ENCODE data around the gene C3AR1.
"Not testable (repeated sequence)": the region's sequence is repeated elsewhere in the genome, so short reads cannot be mapped to it uniquely, and the experiment has no call there.

Gene C3AR1

GRCh38 chr12:8084351-8084750 lies 18.2 kb upstream of the C3AR1 start:
- Histone ChIP-seq H3K4me1 (ENCODE audit: control insufficient read depth, insufficient read depth, low read length, poor library complexity, severe bottlenecking) (peaks cover 43% of the 10 kb centered on the region), H3K27ac (ENCODE audit: insufficient read depth, low read length, poor library complexity, severe bottlenecking) (peak overlapping the region; percentile 30), H3K4me3 (ENCODE audit: insufficient read depth, low read depth, low read length, poor library complexity, severe bottlenecking) (peak overlapping the region; percentile 6)
- H3K36me3 ChIP-seq (ENCODE audit: control insufficient read depth, insufficient read depth, low read length); H3K9me3 ChIP-seq (ENCODE audit: control insufficient read depth, low read length); DNase-seq; H3K27me3 ChIP-seq (replicated peaks; ENCODE audit: control insufficient read depth, insufficient read depth, low read length, poor library complexity, severe bottlenecking): not testable (repeated sequence)

GRCh38 chr12:8082808-8083100 lies 16.6 kb upstream of the C3AR1 start:
- Histone ChIP-seq H3K36me3 (ENCODE audit: control insufficient read depth, insufficient read depth, low read length) (no peaks in the 10 kb centered on the region), H3K9me3 (ENCODE audit: control insufficient read depth, low read length) (no peaks in the 10 kb centered on the region), H3K27ac (ENCODE audit: insufficient read depth, low read length, poor library complexity, severe bottlenecking) (peak overlapping the region; percentile 88), H3K4me3 (ENCODE audit: insufficient read depth, low read depth, low read length, poor library complexity, severe bottlenecking) (peak overlapping the region; percentile 66), H3K4me1 (ENCODE audit: control insufficient read depth, insufficient read depth, low read length, poor library complexity, severe bottlenecking) (peaks cover 35% of the 10 kb centered on the region), H3K27me3 (replicated peaks; ENCODE audit: control insufficient read depth, insufficient read depth, low read length, poor library complexity, severe bottlenecking) (no peaks in the 10 kb centered on the region)
- DNase-seq, result no peak

GRCh38 chr12:8081251-8081920 lies 15.2 kb upstream of the C3AR1 start:
- Histone ChIP-seq H3K4me3 (ENCODE audit: insufficient read depth, low read depth, low read length, poor library complexity, severe bottlenecking) (peak overlapping the region; percentile 66), H3K9me3 (ENCODE audit: control insufficient read depth, low read length) (no peaks in the 10 kb centered on the region), H3K27me3 (replicated peaks; ENCODE audit: control insufficient read depth, insufficient read depth, low read length, poor library complexity, severe bottlenecking) (no peaks in the 10 kb centered on the region), H3K4me1 (ENCODE audit: control insufficient read depth, insufficient read depth, low read length, poor library complexity, severe bottlenecking) (peaks cover 35% of the 10 kb centered on the region), H3K27ac (ENCODE audit: insufficient read depth, low read length, poor library complexity, severe bottlenecking) (peak overlapping the region; percentile 88), H3K36me3 (ENCODE audit: control insufficient read depth, insufficient read depth, low read length) (no peaks in the 10 kb centered on the region)
- DNase-seq, result peak in 1 of 3 donors; percentile 7

- no peaks in the 10 kb centered on the region for H3K36me3 ChIP-seq (ENCODE audit: control insufficient read depth, insufficient read depth, low read length)
- DNase-seq, result no peak
- peak overlapping the region; percentile 88 for H3K27ac ChIP-seq (ENCODE audit: insufficient read depth, low read length, poor library complexity, severe bottlenecking)
- peaks cover 35% of the 10 kb centered on the region for H3K4me1 ChIP-seq (ENCODE audit: control insufficient read depth, insufficient read depth, low read length, poor library complexity, severe bottlenecking)
- H3K9me3 ChIP-seq (ENCODE audit: control insufficient read depth, low read length), result no peaks in the 10 kb centered on the region
- no peak overlapping the region for H3K4me3 ChIP-seq (ENCODE audit: insufficient read depth, low read depth, low read length, poor library complexity, severe bottlenecking)
- H3K27me3 ChIP-seq (replicated peaks; ENCODE audit: control insufficient read depth, insufficient read depth, low read length, poor library complexity, severe bottlenecking), result no peaks in the 10 kb centered on the region
These were observed 14.0 kb upstream of the C3AR1 start for GRCh38 chr12:8080120-8080519.

- DNase-seq, result no peak
- no peaks in the 10 kb centered on the region for H3K27me3 ChIP-seq (replicated peaks; ENCODE audit: control insufficient read depth, insufficient read depth, low read length, poor library complexity, severe bottlenecking)
- H3K27ac ChIP-seq (ENCODE audit: insufficient read depth, low read length, poor library complexity, severe bottlenecking), result peak overlapping the region; percentile 28
- H3K4me1 ChIP-seq (ENCODE audit: control insufficient read depth, insufficient read depth, low read length, poor library complexity, severe bottlenecking), result peaks cover 29% of the 10 kb centered on the region
- H3K4me3 ChIP-seq (ENCODE audit: insufficient read depth, low read depth, low read length, poor library complexity, severe bottlenecking), result no peak overlapping the region
- H3K36me3 ChIP-seq (ENCODE audit: control insufficient read depth, insufficient read depth, low read length), result no peaks in the 10 kb centered on the region
- no peaks in the 10 kb centered on the region for H3K9me3 ChIP-seq (ENCODE audit: control insufficient read depth, low read length)
These were observed 12.8 kb upstream of the C3AR1 start for GRCh38 chr12:8078916-8079315.

- peak; percentile 29 to 48 (median 45) for DNase-seq
- no peak overlapping the region for H3K4me3 ChIP-seq (ENCODE audit: insufficient read depth, low read depth, low read length, poor library complexity, severe bottlenecking)
- no peak overlapping the region for H3K27ac ChIP-seq (ENCODE audit: insufficient read depth, low read length, poor library complexity, severe bottlenecking)
- no peaks in the 10 kb centered on the region for H3K9me3 ChIP-seq (ENCODE audit: control insufficient read depth, low read length)
- H3K4me1 ChIP-seq (ENCODE audit: control insufficient read depth, insufficient read depth, low read length, poor library complexity, severe bottlenecking), result peaks cover 24% of the 10 kb centered on the region
- no peaks in the 10 kb centered on the region for H3K36me3 ChIP-seq (ENCODE audit: control insufficient read depth, insufficient read depth, low read length)
- no peaks in the 10 kb centered on the region for H3K27me3 ChIP-seq (replicated peaks; ENCODE audit: control insufficient read depth, insufficient read depth, low read length, poor library complexity, severe bottlenecking)
These were observed 12.2 kb upstream of the C3AR1 start for GRCh38 chr12:8078398-8078797.

GRCh38 chr12:8077207-8077606 lies 11.0 kb upstream of the C3AR1 start:
- no peak overlapping the region for H3K27ac ChIP-seq (ENCODE audit: insufficient read depth, low read length, poor library complexity, severe bottlenecking)
- no peaks in the 10 kb centered on the region for H3K9me3 ChIP-seq (ENCODE audit: control insufficient read depth, low read length)
- H3K27me3 ChIP-seq (replicated peaks; ENCODE audit: control insufficient read depth, insufficient read depth, low read length, poor library complexity, severe bottlenecking), result no peaks in the 10 kb centered on the region
- H3K36me3 ChIP-seq (ENCODE audit: control insufficient read depth, insufficient read depth, low read length), result no peaks in the 10 kb centered on the region
- H3K4me1 ChIP-seq (ENCODE audit: control insufficient read depth, insufficient read depth, low read length, poor library complexity, severe bottlenecking), result peaks cover 16% of the 10 kb centered on the region
- DNase-seq, result no peak
- H3K4me3 ChIP-seq (ENCODE audit: insufficient read depth, low read depth, low read length, poor library complexity, severe bottlenecking), result no peak overlapping the region

- H3K4me1 ChIP-seq (ENCODE audit: control insufficient read depth, insufficient read depth, low read length, poor library complexity, severe bottlenecking), result peaks cover 16% of the 10 kb centered on the region
- H3K4me3 ChIP-seq (ENCODE audit: insufficient read depth, low read depth, low read length, poor library complexity, severe bottlenecking), result no peak overlapping the region
- H3K9me3 ChIP-seq (ENCODE audit: control insufficient read depth, low read length), result no peaks in the 10 kb centered on the region
- no peaks in the 10 kb centered on the region for H3K36me3 ChIP-seq (ENCODE audit: control insufficient read depth, insufficient read depth, low read length)
- H3K27me3 ChIP-seq (replicated peaks; ENCODE audit: control insufficient read depth, insufficient read depth, low read length, poor library complexity, severe bottlenecking), result no peaks in the 10 kb centered on the region
- no peak for DNase-seq
- H3K27ac ChIP-seq (ENCODE audit: insufficient read depth, low read length, poor library complexity, severe bottlenecking), result no peak overlapping the region
These were observed 10.2 kb upstream of the C3AR1 start for GRCh38 chr12:8076366-8076765.

- H3K27ac ChIP-seq (ENCODE audit: insufficient read depth, low read length, poor library complexity, severe bottlenecking), result no peak overlapping the region
These were observed 9.8 kb upstream of the C3AR1 start for GRCh38 chr12:8075935-8076334.

GRCh38 chr12:8071820-8072219 lies 5.7 kb upstream of the C3AR1 start:
- H3K4me3 ChIP-seq (ENCODE audit: insufficient read depth, low read depth, low read length, poor library complexity, severe bottlenecking); H3K36me3 ChIP-seq (ENCODE audit: control insufficient read depth, insufficient read depth, low read length); H3K27me3 ChIP-seq (replicated peaks; ENCODE audit: control insufficient read depth, insufficient read depth, low read length, poor library complexity, severe bottlenecking); H3K27ac ChIP-seq (ENCODE audit: insufficient read depth, low read length, poor library complexity, severe bottlenecking); H3K4me1 ChIP-seq (ENCODE audit: control insufficient read depth, insufficient read depth, low read length, poor library complexity, severe bottlenecking); H3K9me3 ChIP-seq (ENCODE audit: control insufficient read depth, low read length); DNase-seq: not testable (repeated sequence)

More at GRCh38 chr12:8075935-8076334, 9.8 kb upstream of the C3AR1 start:
- Histone ChIP-seq H3K4me3 (ENCODE audit: insufficient read depth, low read depth, low read length, poor library complexity, severe bottlenecking) (no peak overlapping the region), H3K27me3 (replicated peaks; ENCODE audit: control insufficient read depth, insufficient read depth, low read length, poor library complexity, severe bottlenecking) (no peaks in the 10 kb centered on the region), H3K36me3 (ENCODE audit: control insufficient read depth, insufficient read depth, low read length) (no peaks in the 10 kb centered on the region), H3K9me3 (ENCODE audit: control insufficient read depth, low read length) (no peaks in the 10 kb centered on the region), H3K4me1 (ENCODE audit: control insufficient read depth, insufficient read depth, low read length, poor library complexity, severe bottlenecking) (peaks cover 12% of the 10 kb centered on the region)
- no peak for DNase-seq

All from effector memory CD4-positive, alpha-beta T cell (primary cell).